ENCODE measurements around the gene PRKCD. TPM values are rescaled to one million over a fixed set of nuclear protein-coding genes. Genes with fewer than 3 reads are reported as not detected.

PRKCD gene
- total and polyA plus RNA-seq, 5 donors from 2014 or later: 13.6 to 33.6 (median 16.8) TPM

DNA sequence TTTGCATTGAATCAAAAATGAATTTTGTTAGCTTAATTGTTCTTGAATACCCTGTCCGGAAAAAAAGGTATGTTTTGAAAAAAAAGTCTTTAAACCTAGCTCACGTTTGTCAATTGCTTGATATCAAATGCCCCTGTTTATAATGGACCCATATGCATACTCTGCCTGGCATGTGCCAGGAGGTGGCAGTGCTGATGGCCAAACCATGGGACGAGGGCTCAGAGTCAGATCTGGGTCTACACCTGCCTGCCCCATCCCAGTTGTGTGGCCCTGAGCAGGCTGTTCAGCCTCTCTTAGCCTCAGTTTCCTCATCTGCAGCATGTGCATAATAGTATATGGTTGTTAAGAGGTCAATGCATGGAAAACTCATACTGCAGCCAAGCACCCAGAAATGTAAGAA is 38.8 kb downstream of the PRKCD start:
- H3K27ac ChIP-seq (ENCODE audit: insufficient read depth, low read length, poor library complexity, severe bottlenecking): no peak overlapping the region
- Mint-ChIP-seq H3K4me1 (peaks cover 0 to 13% (median 2%) of the 10 kb centered on the region in 4 donors), H3K9me3 (peaks cover 0 to 4% (median 0%) of the 10 kb centered on the region in 7 donors), H3K27me3 (peaks cover 4% of the 10 kb centered on the region), H3K27ac (no peak overlapping the region), H3K36me3 (no peaks in the 10 kb centered on the region), H3K4me3 (no peak overlapping the region)
- no peak overlapping the region for H3K4me3 ChIP-seq (ENCODE audit: low read depth, low read length)
- no peaks in the 10 kb centered on the region for H3K36me3 ChIP-seq (ENCODE audit: control insufficient read depth, insufficient read depth, low read length)
- H3K4me1 ChIP-seq (ENCODE audit: control insufficient read depth, insufficient read depth, low read length, poor library complexity, severe bottlenecking): peaks cover 5% of the 10 kb centered on the region
- ATAC-seq (ENCODE audit: low read depth in 2 of 2): no peak
- no peak for DNase-seq
- H3K27me3 ChIP-seq (ENCODE audit: control insufficient read depth, insufficient read depth, low read length): no peaks in the 10 kb centered on the region
- no peaks in the 10 kb centered on the region for H3K9me3 ChIP-seq (ENCODE audit: control insufficient read depth in 2 of 2, low read length in 2 of 2)

DNA sequence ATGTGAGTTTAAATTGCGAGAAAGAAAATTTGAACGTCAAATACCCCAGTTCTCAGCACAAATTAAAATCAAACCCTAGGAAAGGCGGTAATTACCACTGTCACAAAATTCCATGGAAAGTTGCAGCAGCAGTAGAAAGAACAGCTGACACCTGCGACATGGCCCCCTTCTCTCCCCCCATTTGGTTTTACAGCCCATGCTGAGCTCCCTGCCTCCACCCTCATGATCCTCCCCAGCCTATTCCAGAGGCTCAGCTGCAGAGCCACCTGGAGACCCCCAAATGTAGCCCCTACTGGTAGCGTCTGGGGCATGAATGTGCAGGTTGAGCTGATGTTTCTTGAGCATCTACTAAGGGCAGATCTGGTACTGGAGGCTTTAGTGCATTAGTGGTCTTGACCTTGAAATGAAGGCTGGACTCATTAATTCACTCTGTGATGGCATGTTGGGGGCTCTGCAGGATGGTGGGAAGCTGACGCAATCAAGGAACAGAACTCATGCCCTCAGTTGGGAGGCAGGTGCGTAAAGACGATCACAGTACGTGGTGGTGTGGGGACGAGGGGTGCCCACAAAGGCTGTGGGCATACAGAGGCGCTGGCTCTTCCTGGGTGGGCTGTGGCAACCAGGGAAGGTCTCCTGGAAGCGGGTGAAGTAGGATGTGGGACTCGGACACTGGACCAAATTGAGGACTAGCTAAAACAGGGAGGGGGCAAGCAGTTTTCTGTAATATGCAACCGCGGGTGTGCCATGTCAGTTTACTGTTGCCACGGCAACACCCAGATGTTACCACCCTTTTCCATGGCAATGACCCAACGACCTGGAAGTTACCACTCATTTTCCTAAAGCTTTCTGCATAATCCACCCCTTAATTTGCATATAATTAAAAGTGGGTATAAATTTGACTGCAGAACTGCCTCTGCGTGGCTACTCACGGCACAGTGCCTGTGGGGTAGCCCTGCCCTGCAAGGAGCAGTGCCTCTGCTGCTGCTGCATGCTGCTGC is 39.8 kb downstream of the PRKCD start:
- Mint-ChIP-seq H3K4me1 (peaks cover 0 to 6% (median 0%) of the 10 kb centered on the region in 4 donors), H3K27ac (no peak overlapping the region), H3K36me3 (no peaks in the 10 kb centered on the region), H3K9me3 (peaks cover 0 to 5% (median 0%) of the 10 kb centered on the region in 7 donors), H3K27me3 (peaks cover 4% of the 10 kb centered on the region), H3K4me3 (no peak overlapping the region)
- ATAC-seq (ENCODE audit: low read depth in 2 of 2) (no peak), DNase-seq (no peak)
- H3K36me3 ChIP-seq (ENCODE audit: control insufficient read depth, insufficient read depth, low read length): no peaks in the 10 kb centered on the region
- peaks cover under 1% of the 10 kb centered on the region for H3K4me1 ChIP-seq (ENCODE audit: control insufficient read depth, insufficient read depth, low read length, poor library complexity, severe bottlenecking)
- H3K9me3 ChIP-seq (ENCODE audit: control insufficient read depth in 2 of 2, low read length in 2 of 2): no peaks in the 10 kb centered on the region
- H3K27me3 ChIP-seq (ENCODE audit: control insufficient read depth, insufficient read depth, low read length): no peaks in the 10 kb centered on the region
- no peak overlapping the region for H3K4me3 ChIP-seq (ENCODE audit: low read depth, low read length)
- no peak overlapping the region for H3K27ac ChIP-seq (ENCODE audit: insufficient read depth, low read length, poor library complexity, severe bottlenecking)

DNA sequence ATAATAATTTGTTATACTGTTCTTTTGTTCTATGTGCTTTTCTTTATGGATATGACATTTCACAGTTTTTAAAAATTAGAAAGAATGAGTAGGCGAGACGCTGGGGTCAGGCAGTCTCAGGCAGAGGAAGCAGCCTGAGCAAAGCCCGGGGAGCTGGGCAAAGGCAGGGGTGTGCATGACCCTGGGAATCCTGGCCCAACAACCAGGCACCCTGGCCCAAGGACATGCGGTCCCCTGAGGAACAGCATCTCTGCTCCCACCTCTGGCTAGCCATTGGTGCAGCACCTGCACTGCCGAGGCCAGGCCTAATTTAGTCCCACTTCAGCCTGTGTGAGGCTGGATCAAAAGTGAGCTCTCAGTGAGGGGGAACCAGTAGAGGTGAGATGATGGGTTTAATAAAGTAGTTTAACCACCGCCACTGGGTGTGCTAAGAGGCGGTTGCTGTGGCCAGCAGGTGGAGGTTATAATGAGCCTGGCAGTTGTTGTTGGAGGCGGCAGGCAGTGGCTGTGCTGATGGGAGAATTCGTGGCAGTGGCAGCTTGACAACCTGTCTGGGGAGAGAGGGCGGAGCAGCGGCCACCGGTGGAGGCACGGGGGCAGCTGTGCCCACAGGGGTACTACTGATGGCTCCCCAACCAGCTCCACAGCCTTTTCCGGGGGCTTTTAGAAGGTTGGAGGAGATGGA is 41.5 kb downstream of the PRKCD start:
- H3K27me3 ChIP-seq (ENCODE audit: control insufficient read depth, insufficient read depth, low read length): no peaks in the 10 kb centered on the region
- Mint-ChIP-seq H3K36me3 (no peaks in the 10 kb centered on the region), H3K9me3 (peaks cover 0 to 9% (median 2%) of the 10 kb centered on the region in 7 donors), H3K27ac (no peak overlapping the region), H3K4me1 (no peaks in the 10 kb centered on the region), H3K4me3 (no peak overlapping the region), H3K27me3 (peaks cover 13% of the 10 kb centered on the region)
- DNase-seq: no peak
- no peaks in the 10 kb centered on the region for H3K4me1 ChIP-seq (ENCODE audit: control insufficient read depth, insufficient read depth, low read length, poor library complexity, severe bottlenecking)
- no peak for ATAC-seq (ENCODE audit: low read depth in 2 of 2)
- no peak overlapping the region for H3K4me3 ChIP-seq (ENCODE audit: low read depth, low read length)
- H3K9me3 ChIP-seq (ENCODE audit: control insufficient read depth in 2 of 2, low read length in 2 of 2): no peaks in the 10 kb centered on the region
- no peak overlapping the region for H3K27ac ChIP-seq (ENCODE audit: insufficient read depth, low read length, poor library complexity, severe bottlenecking)
- H3K36me3 ChIP-seq (ENCODE audit: control insufficient read depth, insufficient read depth, low read length): no peaks in the 10 kb centered on the region

DNA sequence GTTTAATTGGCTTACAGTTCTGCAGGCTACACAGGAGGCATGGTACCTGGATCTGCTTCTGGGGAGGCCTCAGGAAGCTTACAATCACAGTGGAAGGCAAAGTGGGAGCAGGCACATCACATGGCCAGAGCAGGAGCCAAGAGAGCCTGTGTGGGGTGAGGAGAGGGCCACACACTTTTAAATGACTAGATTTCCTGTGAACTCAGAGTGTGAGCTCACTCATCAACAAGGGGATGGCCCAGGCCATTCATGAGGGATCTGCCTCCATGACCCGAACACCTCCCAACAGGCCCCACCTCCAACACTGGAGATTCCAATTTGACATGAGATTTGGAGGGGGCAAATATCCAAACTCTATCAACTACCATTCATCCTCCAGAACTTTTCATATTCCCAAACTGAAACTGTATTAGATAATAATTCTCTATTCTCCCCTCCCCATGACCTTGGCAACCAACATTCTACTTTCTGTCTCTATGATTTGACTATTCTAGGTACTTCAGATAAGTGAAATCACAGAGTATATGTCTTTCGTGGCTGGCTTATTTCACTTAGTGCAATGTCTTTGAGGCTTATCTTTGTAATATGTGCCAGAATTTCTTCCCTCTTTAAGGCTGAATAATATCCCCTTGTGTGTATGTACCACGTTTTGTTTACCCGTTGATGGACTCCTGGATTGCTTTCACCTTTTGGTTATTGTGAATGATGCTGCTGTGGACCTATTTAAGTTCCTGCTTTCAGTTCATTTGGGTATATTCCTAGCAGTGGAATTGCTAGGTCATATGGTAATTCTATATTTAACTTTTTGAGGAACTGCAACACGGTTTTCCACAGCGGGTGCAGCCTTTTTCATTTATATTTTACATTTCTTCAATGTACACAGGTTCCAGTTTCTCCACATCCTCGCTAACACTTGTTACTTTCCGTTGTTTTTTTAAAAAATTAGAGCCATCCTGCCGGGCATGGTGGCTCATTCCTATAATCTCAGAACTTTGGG is 51.0 kb downstream of the PRKCD start:
- Mint-ChIP-seq H3K4me3 (no peak overlapping the region), H3K36me3 (no peaks in the 10 kb centered on the region), H3K27me3 (peaks cover 11% of the 10 kb centered on the region), H3K4me1 (no peaks in the 10 kb centered on the region), H3K9me3 (peaks cover 0 to 17% (median 6%) of the 10 kb centered on the region in 7 donors), H3K27ac (no peak overlapping the region)
- H3K27me3 ChIP-seq (ENCODE audit: control insufficient read depth, insufficient read depth, low read length): no peaks in the 10 kb centered on the region
- no peak overlapping the region for H3K27ac ChIP-seq (ENCODE audit: insufficient read depth, low read length, poor library complexity, severe bottlenecking)
- H3K9me3 ChIP-seq (ENCODE audit: control insufficient read depth in 2 of 2, low read length in 2 of 2): peaks cover 2 to 9% of the 10 kb centered on the region in 2 experiments
- H3K4me3 ChIP-seq (ENCODE audit: low read depth, low read length): no peak overlapping the region
- ATAC-seq (ENCODE audit: low read depth in 2 of 2) (no peak), DNase-seq (no peak)
- no peaks in the 10 kb centered on the region for H3K4me1 ChIP-seq (ENCODE audit: control insufficient read depth, insufficient read depth, low read length, poor library complexity, severe bottlenecking)
- H3K36me3 ChIP-seq (ENCODE audit: control insufficient read depth, insufficient read depth, low read length): no peaks in the 10 kb centered on the region

DNA sequence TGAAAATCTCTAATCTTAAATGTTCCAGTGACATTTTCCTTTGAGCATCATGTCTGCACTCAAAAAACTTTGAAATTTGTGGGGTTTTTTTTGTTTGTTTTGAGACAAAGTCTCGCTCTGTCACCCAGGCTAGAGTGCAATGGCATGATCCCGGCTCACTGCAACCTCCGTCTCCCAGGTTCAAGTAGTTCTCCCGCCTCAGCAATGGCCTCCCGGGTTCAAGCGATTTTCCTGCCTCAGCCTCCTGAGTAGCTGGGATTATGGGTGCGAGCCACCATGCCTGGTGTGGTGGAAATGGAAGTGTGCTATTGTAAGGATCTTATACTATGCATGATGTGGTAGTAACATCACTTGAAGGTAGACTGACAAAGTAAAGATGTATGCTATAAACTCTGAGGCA is 52.3 kb downstream of the PRKCD start:
- H3K27me3 Mint-ChIP-seq: peaks cover 5% of the 10 kb centered on the region
- ATAC-seq (ENCODE audit: low read depth in 2 of 2): no peak

DNA sequence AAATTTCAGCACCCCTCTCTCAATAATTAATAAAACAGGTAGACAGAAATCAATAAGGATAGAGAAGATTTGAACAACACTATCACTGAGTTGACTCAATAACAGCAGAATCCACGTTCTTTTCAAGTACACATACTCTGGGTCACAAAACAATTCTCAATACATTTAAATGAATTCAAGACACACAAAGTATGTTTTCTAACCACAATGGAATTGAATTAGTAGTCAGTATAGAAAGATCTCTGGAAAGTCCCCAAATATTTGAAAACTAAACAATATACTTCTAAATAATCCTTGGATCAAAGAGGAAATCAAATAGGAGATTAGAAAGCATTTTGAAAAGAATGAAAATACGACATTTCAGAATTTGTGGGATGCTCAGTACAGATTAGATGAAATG is 54.8 kb downstream of the PRKCD start:
- Histone ChIP-seq H3K4me3 (ENCODE audit: low read depth, low read length) (no peak overlapping the region), H3K36me3 (ENCODE audit: control insufficient read depth, insufficient read depth, low read length) (no peaks in the 10 kb centered on the region), H3K4me1 (ENCODE audit: control insufficient read depth, insufficient read depth, low read length, poor library complexity, severe bottlenecking) (no peaks in the 10 kb centered on the region), H3K27ac (ENCODE audit: insufficient read depth, low read length, poor library complexity, severe bottlenecking) (no peak overlapping the region), H3K9me3 (ENCODE audit: control insufficient read depth in 2 of 2, low read length in 2 of 2) (no peaks in the 10 kb centered on the region), H3K27me3 (ENCODE audit: control insufficient read depth, insufficient read depth, low read length) (no peaks in the 10 kb centered on the region)
- Mint-ChIP-seq H3K9me3 (peaks cover 0 to 2% (median 0%) of the 10 kb centered on the region in 7 donors), H3K4me1 (peaks cover 0 to 4% (median 2%) of the 10 kb centered on the region in 4 donors), H3K27me3 (peaks cover 5% of the 10 kb centered on the region), H3K4me3 (no peak overlapping the region), H3K27ac (no peak overlapping the region), H3K36me3 (no peaks in the 10 kb centered on the region)
- no peak for DNase-seq
- ATAC-seq (ENCODE audit: low read depth in 2 of 2): no peak

More for the DNA sequence above, 52.3 kb downstream of the PRKCD start:
- no peak for DNase-seq
- H3K4me1 Mint-ChIP-seq: peaks cover 0 to 2% (median 0%) of the 10 kb centered on the region in 4 donors
- Histone ChIP-seq H3K27ac (ENCODE audit: insufficient read depth, low read length, poor library complexity, severe bottlenecking) (no peak overlapping the region), H3K4me3 (ENCODE audit: low read depth, low read length) (no peak overlapping the region), H3K36me3 (ENCODE audit: control insufficient read depth, insufficient read depth, low read length) (no peaks in the 10 kb centered on the region), H3K9me3 (ENCODE audit: control insufficient read depth in 2 of 2, low read length in 2 of 2) (peaks cover 2 to 9% of the 10 kb centered on the region in 2 experiments), H3K27me3 (ENCODE audit: control insufficient read depth, insufficient read depth, low read length) (no peaks in the 10 kb centered on the region), H3K4me1 (ENCODE audit: control insufficient read depth, insufficient read depth, low read length, poor library complexity, severe bottlenecking) (no peaks in the 10 kb centered on the region)
- H3K27ac Mint-ChIP-seq: no peak overlapping the region
- H3K36me3 Mint-ChIP-seq: no peaks in the 10 kb centered on the region
- no peak overlapping the region for H3K4me3 Mint-ChIP-seq
- peaks cover 0 to 9% (median 2%) of the 10 kb centered on the region in 7 donors for H3K9me3 Mint-ChIP-seq

DNA sequence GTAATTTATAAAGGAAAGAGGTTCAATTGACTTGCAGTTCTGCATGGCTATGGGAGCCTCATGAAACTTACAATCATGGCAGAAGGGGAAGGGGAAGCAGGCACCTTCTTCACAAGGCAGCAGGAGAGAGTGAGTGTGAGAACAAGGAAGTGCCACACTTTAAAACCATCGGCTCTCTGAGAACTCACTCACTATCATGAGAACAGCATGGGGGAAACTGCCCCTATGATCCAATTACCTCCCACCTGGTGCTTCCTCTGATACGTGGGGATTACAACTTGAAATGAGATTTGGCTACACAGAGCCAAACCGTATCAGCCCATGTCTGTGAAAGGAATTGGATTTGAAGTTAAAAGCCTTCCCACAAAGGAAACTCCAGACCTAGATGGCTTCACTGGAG is 55.7 kb downstream of the PRKCD start:
- H3K27me3 Mint-ChIP-seq: peaks cover 5% of the 10 kb centered on the region
- no peaks in the 10 kb centered on the region for H3K4me1 ChIP-seq (ENCODE audit: control insufficient read depth, insufficient read depth, low read length, poor library complexity, severe bottlenecking)

More for the DNA sequence above, 55.7 kb downstream of the PRKCD start:
- no peak overlapping the region for H3K27ac Mint-ChIP-seq
- H3K4me3 ChIP-seq (ENCODE audit: low read depth, low read length): no peak overlapping the region
- H3K4me3 Mint-ChIP-seq: no peak overlapping the region
- H3K9me3 ChIP-seq (ENCODE audit: control insufficient read depth in 2 of 2, low read length in 2 of 2): no peaks in the 10 kb centered on the region
- peaks cover 0 to 2% (median 0%) of the 10 kb centered on the region in 7 donors for H3K9me3 Mint-ChIP-seq
- no peaks in the 10 kb centered on the region for H3K36me3 Mint-ChIP-seq
- no peaks in the 10 kb centered on the region for H3K36me3 ChIP-seq (ENCODE audit: control insufficient read depth, insufficient read depth, low read length)
- peaks cover 0 to 4% (median 2%) of the 10 kb centered on the region in 4 donors for H3K4me1 Mint-ChIP-seq
- ATAC-seq (ENCODE audit: low read depth in 2 of 2) (no peak), DNase-seq (no peak)
- no peak overlapping the region for H3K27ac ChIP-seq (ENCODE audit: insufficient read depth, low read length, poor library complexity, severe bottlenecking)
- no peaks in the 10 kb centered on the region for H3K27me3 ChIP-seq (ENCODE audit: control insufficient read depth, insufficient read depth, low read length)
